ENCODE measurements around the gene TBC1D19.

The TBC1D19 gene

GRCh38 chr4:26764231-26764630 is 180.3 kb downstream of the TBC1D19 start:
- Histone ChIP-seq H3K4me3 (ENCODE audit: low read length) (no peak overlapping the region), H3K36me3 (ENCODE audit: control insufficient read depth, low read length) (no peaks in the 10 kb centered on the region), H3K9me3 (ENCODE audit: control insufficient read depth, insufficient read depth, low read length) (no peaks in the 10 kb centered on the region), H3K9me2 (replicated peaks; ENCODE audit: control insufficient read depth, low read length) (no peaks in the 10 kb centered on the region), H4K20me1 (ENCODE audit: control insufficient read depth, insufficient read depth, low read depth, low read length) (no peaks in the 10 kb centered on the region), H3K4me2 (ENCODE audit: low read length) (no peak overlapping the region), H3K27ac (ENCODE audit: low read depth, low read length) (no peak overlapping the region), H3K4me1 (ENCODE audit: control insufficient read depth, low read length) (no peaks in the 10 kb centered on the region), H3K27me3 (ENCODE audit: control insufficient read depth, low read length) (no peaks in the 10 kb centered on the region), H3K79me2 (ENCODE audit: control insufficient read depth, low read length) (no peaks in the 10 kb centered on the region), H3F3A (ENCODE audit: control insufficient read depth, insufficient read depth) (no peaks in the 10 kb centered on the region)
- TF ChIP-seq EZH2phosphoT487 (IDR thresholded peaks at IDR 0.05; ENCODE audit: borderline replicate concordance, low read length) (no peak), CTCF (IDR thresholded peaks at IDR 0.05; ENCODE audit: low read depth, low read length, poor library complexity, severe bottlenecking) (no peak)

- no peaks in the 10 kb centered on the region for H3K9me2 ChIP-seq (replicated peaks; ENCODE audit: control insufficient read depth, low read length)
Observed at GRCh38 chr4:26765515-26765914, 181.6 kb downstream of the TBC1D19 start.

GRCh38 chr4:26766141-26766540 is 182.3 kb downstream of the TBC1D19 start:
- H3K27me3 ChIP-seq (ENCODE audit: control insufficient read depth, low read length) = no peaks in the 10 kb centered on the region
- no peaks in the 10 kb centered on the region for H3K9me3 ChIP-seq (ENCODE audit: control insufficient read depth, insufficient read depth, low read length)
- TF ChIP-seq EZH2phosphoT487 (IDR thresholded peaks at IDR 0.05; ENCODE audit: borderline replicate concordance, low read length) (no peak), CTCF (IDR thresholded peaks at IDR 0.05; ENCODE audit: low read depth, low read length, poor library complexity, severe bottlenecking) (no peak)
- no peaks in the 10 kb centered on the region for H3K4me1 ChIP-seq (ENCODE audit: control insufficient read depth, low read length)
- H3K36me3 ChIP-seq (ENCODE audit: control insufficient read depth, low read length) = no peaks in the 10 kb centered on the region
- no peaks in the 10 kb centered on the region for H4K20me1 ChIP-seq (ENCODE audit: control insufficient read depth, insufficient read depth, low read depth, low read length)
- no peaks in the 10 kb centered on the region for H3K79me2 ChIP-seq (ENCODE audit: control insufficient read depth, low read length)
- H3K9me2 ChIP-seq (replicated peaks; ENCODE audit: control insufficient read depth, low read length) = no peaks in the 10 kb centered on the region
- H3K27ac ChIP-seq (ENCODE audit: low read depth, low read length) = no peak overlapping the region
- no peak overlapping the region for H3K4me2 ChIP-seq (ENCODE audit: low read length)
- H3F3A ChIP-seq (ENCODE audit: control insufficient read depth, insufficient read depth) = no peaks in the 10 kb centered on the region
- H3K4me3 ChIP-seq (ENCODE audit: low read length) = no peak overlapping the region

More at GRCh38 chr4:26765515-26765914, 181.6 kb downstream of the TBC1D19 start:
- Histone ChIP-seq H3K36me3 (ENCODE audit: control insufficient read depth, low read length) (no peaks in the 10 kb centered on the region), H3K4me2 (ENCODE audit: low read length) (no peak overlapping the region), H4K20me1 (ENCODE audit: control insufficient read depth, insufficient read depth, low read depth, low read length) (no peaks in the 10 kb centered on the region), H3K4me3 (ENCODE audit: low read length) (no peak overlapping the region), H3K9me3 (ENCODE audit: control insufficient read depth, insufficient read depth, low read length) (no peaks in the 10 kb centered on the region), H3K27ac (ENCODE audit: low read depth, low read length) (no peak overlapping the region), H3F3A (ENCODE audit: control insufficient read depth, insufficient read depth) (no peaks in the 10 kb centered on the region), H3K4me1 (ENCODE audit: control insufficient read depth, low read length) (no peaks in the 10 kb centered on the region), H3K79me2 (ENCODE audit: control insufficient read depth, low read length) (no peaks in the 10 kb centered on the region), H3K27me3 (ENCODE audit: control insufficient read depth, low read length) (no peaks in the 10 kb centered on the region)
- no peak for TF ChIP-seq CTCF (IDR thresholded peaks at IDR 0.05; ENCODE audit: low read depth, low read length, poor library complexity, severe bottlenecking)
- no peak for TF ChIP-seq EZH2phosphoT487 (IDR thresholded peaks at IDR 0.05; ENCODE audit: borderline replicate concordance, low read length)

Data from DOHH2 (cell line).